ENCODE data around the gene DYSF.
A peak's percentile ranks its signal among the peaks of the same experiment; 100 is the strongest.

DYSF gene

DNA sequence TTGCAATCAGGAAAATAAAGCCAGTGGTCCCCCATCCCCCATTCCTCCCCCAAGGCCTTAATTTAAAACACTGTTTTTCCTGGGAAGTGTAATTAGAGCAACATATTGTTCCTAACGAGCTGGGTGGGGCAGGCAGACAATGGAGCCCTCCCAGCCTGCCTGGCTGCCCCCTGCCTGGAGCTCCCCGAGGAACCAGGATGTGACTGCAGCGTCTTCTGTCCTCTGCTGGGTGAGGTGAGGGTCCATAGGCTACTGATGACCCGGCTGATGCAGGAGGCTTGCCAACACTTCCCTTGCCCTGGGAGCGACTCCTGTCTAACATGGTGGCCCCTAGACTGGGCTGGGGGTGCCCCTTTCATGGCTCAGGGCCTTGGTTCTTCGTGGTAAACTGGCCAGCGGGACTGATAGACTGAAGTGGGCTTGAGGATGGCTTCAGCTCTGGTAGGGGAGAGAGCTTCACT, 152.4 kb downstream of the DYSF start:
- no peak for DNase-seq

DNA sequence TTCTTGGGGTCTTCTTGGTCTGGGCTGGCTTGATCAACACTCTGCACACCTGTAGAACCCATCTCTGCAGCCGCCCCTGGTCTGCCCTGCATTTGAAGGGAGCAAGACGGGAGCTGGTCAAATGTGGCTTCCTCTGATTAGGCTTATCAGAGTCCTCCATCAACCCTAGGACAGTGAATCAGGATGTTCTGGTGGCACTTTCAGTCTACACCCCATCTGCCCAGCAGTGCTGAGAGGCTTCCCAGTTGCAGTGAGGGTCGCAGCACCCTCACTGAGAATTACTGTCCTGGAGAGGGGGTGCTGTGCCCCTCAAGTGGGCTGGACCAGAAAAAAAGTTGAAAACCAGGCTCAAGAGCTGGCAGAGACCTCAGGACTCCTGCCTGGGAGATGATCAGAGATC, 152.9 kb downstream of the DYSF start:
- no peak for DNase-seq

DNA sequence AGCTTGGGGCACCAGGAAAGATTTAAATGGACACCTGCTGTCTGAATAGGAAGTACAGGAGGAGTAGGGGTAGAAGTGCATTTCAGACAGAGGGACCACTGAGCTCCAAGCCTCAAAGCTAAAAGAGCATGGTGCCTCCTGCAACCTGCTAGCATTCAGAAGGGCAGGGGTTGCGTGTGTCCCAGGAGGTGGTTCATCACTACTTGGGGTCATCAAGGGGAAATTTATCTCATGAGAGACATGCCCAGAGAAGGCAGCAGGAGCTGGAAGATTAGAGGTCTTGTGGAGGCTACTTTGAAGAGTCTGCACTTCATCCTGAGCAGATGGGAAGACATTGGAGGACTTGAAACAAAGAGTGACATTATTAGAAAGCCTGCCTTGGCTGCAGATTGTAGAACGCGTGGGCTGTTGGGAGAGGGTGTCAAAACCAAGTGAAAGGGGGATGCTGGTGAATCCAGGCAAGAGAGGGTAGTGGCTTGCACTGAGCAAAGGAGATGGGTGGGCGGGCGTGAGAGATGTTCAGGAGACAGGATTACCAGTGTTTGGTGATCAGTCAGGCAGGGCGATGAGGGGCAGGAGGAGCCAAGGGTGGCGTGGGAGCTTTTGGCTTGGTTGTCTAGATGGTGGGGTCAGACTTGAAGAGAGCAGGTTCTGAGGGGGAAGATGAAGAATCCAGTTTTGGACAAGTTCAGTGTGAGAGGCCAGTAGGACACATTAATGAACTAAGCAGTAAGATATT, 154.0 kb downstream of the DYSF start:
- no peak for DNase-seq

DNA sequence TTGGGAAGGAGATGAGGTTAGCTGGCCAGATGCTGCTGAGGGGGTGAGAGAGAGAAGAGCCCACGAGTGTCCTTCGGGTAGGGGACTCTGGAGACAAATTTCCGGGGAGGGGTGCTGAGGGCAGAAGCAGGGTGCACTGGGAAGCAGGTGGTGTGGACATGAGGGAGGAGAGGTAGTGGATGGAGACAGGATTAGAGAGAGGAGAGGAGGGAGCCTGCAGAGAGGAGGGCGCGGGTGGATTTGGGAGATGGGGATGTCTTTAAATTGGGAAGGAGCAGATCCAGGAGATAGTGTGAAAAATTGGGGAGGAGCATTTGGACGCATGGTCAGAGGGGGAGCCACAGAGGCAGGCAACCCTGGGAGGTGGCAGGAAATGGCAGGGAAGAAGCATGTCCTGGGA, 154.7 kb downstream of the DYSF start:
- DNase-seq, result no peak

DNA sequence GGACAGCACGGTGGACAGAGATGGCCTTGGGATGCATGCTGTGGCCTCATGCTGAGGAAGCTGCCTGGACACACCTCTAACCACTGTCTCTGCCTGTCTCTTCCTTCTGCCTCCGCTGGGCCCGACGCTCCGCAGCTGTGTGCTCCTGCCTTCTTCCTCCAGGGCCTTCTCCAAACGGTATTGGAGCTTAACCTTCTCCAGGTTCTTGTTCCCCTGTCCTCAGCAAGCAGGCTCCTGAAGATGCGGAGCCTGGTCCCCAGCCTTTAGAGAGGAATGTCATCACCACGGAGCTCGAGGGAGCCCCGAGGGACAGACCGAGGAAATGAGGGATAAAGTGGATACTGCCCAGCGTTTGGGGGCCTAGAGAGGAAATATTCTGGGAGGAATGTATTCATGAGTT, 155.1 kb downstream of the DYSF start:
- DNase-seq, result no peak

DNA sequence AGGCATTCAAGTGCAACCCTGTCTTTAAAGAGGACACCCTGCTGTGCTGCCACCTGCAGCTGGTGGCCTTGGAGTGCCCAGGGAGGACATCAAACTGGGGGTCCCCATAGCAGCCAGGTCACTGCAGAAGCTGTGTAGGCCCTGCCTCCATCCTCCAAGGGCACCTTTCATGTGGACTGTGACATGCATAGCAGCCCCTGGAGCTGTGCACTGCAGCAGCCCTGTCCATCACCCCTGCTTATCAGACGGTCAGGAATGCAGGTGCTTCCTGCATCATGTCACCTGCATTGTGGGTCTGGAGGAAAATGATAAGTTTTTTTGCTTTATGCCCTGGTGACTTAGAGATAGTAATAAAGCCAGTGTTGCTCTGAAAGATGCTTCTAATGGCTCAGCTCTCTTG, 155.7 kb downstream of the DYSF start:
- DNase-seq, result no peak

DNA sequence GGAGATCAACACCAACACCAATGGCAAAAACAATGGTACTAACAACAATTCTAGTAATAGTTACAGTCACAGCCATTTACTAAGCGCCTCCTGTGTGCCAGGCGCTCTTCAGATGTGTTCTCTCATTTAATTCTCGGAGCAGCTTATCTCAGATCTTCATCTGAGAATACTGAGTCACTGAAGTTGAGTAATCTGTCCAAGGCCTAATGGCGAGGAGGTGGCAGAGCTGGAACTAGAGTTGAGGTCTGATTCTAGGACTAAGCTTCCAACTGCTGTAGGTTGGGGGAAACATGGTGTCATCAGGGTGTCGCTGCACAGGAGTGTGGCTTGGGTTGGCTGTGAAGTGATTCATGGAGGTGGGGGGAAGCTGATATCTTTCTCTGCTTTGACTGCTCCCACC, 156.1 kb downstream of the DYSF start:
- no peak for DNase-seq

DNA sequence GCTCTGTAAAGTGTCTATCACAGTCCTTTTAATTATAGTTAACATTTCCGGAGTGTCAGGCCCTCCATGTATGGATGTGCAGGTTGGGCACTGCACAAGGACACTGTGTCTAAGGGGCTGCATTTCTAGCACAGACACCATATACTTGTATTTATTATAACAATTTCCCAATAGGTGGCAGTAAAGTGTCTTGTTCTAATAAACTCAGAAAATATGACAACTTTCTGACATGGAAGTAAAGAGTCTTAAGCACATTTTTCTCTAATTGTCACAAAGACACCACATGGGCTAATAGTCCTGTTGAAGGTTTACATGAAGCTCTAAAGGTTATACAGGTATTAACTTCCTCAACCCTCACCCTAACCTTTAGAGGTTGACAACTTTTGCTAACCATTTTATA, 156.6 kb downstream of the DYSF start:
- peak; percentile 51 for DNase-seq

DNA sequence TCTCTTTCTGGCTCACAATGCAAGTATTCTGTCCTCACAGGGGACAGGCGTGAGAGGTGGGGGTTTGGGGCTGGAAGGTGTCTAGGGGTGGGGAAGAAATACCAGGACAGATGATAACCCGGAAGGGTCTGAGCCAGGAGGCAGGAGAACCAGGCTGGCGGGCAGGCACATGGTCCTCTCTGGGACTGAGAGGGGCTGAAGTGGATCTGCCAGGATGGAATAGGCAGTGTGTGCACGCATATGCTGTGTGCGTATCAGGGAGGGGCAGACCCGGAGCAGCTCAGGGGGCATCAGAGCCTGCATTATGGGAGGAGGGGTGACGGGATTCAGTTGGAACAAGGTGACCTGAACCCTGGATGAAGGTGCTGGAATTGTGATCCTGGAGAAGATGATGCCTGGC, 157.3 kb downstream of the DYSF start:
- DNase-seq, result no peak

DNA sequence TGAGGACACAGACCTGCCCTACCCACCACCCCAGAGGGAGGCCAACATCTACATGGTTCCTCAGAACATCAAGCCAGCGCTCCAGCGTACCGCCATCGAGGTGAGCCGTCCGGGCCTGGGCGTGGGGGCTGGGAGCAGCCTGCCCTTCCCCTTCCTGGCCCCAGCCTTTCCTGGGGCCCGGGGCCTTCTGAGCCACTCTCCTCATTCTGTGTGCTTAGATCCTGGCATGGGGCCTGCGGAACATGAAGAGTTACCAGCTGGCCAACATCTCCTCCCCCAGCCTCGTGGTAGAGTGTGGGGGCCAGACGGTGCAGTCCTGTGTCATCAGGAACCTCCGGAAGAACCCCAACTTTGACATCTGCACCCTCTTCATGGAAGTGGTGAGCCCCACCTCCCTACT, 157.9 kb downstream of the DYSF start:
- DNase-seq, result no peak

DNA sequence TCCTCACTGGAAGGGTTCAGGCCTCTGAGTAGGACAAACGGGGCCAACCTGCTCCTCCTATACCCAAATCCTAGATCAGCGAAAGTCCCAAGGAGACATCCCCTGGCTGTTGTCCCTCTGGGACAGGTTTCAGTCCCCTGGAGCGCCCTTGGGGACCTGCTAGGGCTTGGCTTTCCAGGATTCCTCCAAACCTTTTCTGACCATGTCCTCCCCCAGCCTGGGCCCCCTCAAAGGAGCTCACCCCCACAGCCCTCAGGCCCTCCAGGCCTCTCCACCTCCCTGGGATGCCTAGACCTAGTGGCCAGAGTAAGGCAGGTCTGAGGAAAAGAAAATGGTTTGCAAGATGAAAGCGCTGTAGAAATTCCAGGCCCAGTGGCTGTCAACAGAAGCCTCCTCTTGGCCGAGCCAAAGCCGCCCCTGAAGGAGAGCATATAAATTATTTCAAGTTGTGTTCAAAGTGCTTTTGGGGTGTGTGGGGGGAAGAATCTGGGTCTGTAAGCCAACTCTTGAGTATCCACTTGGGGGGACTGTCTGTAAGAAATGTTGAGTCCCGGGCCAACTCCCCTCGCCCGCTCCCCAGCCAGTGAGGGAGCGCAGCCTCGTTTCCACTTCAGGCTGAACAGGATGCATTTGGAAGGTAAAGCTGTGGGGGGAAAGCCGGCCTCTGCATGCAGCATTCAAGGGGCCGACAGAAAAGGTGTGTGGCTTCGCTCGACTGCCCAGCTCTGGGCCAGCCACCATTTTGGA, 158.6 kb downstream of the DYSF start:
- DNase-seq, result no peak

DNA sequence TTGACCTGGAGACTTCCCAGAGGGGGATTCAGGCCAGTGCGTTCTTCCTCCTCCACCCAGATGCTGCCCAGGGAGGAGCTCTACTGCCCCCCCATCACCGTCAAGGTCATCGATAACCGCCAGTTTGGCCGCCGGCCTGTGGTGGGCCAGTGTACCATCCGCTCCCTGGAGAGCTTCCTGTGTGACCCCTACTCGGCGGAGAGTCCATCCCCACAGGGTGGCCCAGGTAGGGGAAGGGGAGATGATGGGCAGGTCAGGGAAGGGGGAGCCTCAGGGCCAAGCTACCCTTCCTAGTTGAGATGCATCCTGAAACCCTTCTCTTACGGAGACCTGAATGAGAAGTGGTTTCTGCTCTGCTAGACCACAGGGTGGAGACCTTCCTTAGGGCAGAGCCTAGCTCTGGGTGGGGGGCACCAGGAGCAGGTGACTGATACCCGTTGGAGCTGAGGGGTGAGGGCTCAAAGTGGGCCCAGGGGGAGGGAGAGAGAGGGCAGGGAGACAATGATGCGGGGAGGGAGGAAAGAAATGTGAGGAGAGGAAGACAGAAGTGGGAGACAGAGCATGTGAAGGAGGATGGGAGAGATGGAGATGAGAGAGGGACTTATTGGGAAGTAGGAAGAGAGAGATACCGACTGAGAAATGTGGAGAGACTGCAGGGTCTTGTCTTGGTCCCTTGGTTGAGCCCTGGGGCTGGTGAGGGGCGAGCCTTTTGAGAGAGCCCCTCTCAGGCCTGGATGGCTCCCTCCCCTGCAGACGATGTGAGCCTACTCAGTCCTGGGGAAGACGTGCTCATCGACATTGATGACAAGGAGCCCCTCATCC, 159.4 kb downstream of the DYSF start:
- DNase-seq, result no peak

DNA sequence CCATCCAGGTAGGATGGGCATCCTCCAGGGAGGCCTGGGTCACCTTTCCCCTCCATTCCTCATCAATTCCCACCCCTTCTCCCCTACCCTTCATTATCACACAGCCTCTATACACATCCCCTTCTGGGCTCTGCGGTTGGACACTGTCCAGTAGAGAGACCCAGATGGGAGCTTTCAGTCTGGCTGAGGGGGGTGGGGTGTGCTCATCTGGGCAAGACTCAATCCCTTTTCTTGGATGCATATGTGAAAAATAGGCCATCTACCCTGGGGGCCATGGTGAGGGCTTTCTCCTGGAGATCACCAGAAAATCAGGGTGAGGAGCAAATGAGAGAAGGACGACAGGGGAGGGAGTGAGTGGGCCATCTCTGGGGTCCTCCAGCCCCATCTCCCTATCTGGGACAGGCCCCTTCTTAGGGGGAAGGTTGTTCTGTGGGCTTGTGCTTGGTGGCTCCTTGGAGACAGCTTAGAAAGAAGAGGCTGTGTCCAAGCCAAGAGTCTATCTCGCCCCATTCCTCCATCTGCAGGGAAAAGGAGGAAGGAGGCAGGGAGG, 160.1 kb downstream of the DYSF start:
- DNase-seq, result no peak

DNA sequence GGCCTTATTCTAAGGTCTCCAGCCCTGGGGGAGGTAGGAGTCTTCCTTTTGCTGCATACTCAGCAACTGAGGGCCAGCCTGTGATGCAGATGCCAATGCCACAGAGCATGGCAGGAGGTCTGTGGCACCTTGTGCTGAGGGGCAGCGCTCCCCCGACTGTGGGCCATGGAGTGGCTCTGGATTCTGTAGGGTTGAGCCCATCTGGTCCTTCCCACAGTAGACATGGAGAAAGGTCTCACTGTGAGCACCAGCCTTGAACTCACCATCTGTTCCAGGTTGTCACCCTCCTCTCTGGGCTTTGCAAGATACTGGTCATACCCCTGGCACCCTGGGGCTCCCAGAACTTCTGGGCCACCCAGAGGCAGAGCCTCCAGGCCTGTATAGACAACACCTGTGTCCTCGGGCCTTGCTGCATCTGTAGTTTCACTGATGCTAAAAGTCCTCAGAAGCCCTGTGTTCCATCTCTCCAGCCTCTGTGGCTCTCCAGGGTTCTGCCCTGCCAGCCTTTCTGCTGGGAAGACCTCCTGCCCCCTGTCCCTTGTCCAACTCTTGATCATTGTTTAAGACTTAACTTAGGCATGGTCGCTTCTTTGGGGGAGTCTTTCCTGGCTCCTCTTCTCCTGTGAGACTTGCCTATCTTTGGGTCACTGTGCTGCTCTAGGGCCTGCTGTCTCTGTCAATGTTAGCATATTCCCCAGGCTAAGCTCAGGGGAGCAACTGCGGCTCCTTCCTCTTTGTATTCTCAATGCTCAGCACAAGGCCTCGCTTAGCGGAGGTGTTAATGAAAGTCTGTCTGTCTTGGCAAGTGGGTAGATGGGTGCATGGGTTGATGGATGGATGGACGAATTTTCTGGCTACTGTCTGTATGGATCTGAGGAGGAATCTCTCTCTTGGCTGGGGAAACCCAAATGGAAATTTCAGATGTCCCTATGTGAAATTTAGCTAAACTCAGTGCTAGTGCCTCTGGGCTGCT, 160.9 kb downstream of the DYSF start:
- no peak for DNase-seq

DNA sequence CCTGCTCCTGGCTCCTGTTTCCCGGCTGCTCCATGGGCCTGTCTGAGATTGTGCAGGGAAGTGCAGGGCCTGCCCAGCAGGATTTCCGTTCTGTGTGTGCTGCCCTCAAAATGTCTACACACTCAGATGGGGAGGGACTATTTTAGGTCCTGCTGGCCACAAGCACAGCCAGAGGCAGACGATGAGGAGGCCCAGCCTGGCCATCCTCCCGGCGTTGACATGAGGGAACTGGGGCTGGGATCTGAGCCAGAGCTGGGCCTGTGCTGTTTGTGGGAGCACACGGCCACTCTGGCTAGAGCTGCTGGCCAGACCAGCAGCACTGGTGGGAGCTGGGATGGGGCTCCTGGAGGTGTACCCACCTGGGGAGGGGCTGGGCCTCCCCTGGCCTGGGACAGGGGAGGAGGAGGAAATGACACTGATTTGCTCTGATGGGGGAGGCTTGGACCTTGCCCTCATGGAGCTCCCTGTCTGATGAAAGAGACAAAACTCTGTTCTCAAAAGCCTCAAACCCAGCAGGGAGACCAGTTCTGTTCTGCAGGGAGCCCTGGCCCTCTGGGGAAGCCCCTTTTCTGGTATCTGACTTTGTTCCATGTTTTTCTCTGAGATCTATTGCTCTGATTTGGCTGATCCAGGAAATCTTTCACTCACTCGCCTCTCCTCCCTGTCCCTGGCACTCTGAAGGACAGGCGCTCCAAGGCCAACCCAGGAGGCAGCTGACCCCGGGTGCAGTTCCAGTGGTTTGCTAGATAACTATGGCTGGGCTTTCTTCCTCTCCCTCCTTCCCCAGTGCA, 161.8 kb downstream of the DYSF start:
- no peak for DNase-seq

DNA sequence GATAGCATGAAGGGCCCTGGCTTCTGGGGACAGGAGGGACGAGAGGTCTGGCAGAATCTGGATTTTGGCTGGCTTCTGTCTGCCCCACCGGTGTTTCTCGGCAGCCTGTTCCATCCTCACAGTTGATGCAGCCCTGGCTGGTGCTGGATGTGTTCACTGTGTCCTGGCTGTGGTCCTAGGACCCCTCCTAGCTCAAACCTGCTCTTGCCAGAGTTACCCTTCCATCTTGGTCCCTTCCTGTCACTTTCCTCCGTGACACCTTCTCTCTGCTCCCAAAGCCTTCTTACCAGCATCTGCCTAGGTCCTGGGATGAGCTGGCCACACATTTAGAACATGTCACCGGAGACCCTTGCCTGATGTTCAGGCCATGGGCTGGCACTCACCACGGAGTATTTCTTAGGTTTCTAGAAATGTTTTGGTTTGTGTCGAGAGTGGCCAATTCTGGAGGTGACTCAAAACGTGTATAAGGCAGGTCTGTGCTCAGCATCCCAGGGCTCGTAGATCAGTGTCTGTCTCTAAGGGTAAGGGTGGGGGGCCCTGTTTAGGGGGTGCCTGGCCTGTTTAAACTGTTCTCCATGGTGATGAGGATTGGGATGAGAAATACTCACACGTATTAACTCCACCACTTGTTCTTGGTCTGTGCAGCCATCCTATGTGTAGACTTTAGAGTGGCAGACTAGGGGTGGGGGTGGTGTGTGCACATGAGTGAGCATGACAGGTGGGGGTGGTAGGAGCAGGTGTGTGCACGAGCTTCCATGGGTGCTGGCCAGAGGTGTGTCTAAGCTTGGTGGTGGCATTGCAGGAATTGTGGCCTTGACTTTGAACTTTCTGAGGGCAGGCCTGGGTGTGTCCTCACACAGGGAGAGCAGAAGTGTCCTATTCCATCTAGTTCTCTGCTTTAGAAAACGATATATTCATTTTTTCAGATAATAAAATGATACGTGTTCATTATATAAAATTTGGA, 162.7 kb downstream of the DYSF start:
- no peak for DNase-seq

DNA sequence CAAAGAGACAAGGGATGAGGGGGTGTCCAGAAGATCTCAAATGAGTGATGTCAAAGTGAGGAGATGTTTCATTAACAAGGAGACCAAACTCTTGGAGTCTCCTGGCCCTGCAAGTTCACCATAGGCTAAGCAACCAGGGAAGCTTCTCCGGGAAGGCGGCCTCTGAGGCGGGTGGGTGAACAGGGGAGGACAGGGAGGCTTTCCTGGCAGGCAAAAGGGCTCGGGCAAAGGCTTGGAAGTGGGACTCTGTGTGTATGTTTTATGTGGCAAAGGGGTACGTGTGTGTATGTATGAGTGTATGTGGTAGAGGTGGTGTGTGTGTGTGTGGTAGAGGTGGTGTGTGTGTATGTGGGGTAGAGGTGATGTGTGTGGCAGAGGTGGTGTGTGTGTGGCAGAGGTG, 163.9 kb downstream of the DYSF start:
- DNase-seq, result no peak

DNA sequence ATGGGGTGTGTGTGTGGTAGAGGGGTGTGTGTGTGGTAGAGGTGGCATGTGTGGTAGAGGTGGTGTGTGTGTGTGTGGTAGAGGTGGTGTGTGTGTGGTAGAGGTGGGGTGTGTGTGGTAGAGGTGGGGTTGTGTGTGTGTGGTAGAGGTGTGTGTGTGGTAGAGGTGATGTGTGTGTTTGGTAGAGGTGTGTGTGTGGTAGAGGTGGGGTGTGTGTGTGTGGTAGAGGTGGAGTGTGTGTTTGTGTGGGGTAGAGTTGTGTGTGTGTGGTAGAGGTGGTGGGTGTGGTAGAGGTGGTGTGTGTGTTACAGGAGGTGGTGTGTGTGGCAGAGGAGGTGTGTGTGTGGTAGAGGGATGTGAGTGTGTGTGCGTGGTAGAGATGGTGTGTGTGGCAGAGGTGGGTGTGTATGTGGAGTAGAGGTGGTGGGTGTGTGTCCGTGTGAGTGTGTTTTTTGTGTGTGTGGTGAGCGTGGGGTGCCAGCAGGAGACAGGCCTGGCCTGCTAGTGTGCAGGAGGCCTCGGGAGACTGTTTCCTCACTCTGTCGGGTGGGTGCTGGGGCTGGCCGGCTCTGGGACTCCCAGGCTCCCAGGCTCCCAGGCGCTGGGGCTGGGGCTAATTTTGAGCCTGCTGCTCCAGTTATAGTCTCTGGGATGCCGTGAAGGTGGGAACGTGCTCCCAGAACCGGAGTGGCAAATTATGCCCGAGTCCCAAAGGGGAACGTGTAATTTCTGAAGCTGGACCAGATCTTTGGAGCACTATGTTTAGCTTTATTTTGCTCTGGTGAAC, 165.2 kb downstream of the DYSF start:
- DNase-seq, result no peak

DNA sequence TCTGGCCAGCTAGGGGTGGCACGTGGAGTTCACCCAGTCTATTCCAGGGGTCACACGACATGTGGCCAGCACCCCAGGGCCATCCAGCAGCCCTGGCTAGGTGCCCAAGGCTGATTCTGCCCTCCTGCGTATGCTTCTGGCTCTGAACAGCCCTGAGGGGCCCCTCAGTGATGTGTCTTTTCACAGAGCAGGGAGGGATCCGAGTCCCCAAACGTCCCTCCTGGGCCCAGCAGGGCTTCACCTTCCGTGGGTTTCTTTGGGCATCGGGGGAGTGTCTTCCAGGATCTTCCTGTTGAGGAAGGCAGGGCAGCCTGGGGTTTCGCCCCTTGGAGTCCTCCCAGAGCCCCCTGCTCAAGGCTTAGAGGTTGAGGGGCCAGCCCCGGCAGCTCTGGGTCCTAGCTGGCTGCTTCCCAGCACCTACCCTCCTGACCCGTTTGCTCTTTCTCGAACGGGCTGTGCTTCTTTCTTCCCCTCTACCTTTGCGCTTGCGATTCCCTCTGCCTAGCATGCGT, 165.9 kb downstream of the DYSF start:
- no peak for DNase-seq

All from DMS153 (cell line).